Gastroesophageal sphincter (tissue), 4 donors: ENCODE results near the gene ATP8A1. TPM values are rescaled to one million over a fixed set of nuclear protein-coding genes. Genes with fewer than 3 reads are reported as not detected.

Experiments used
- ATAC-seq: fragments of 150-250 bp; one replicate; pipeline ENCODE4 v1.9.1; 2016; ENCODE audit warnings: mild to moderate bottlenecking, moderate library complexity
- H3K27ac ChIP-seq, 4 donors: fragments of 200-600 bp; sonication (generic) in 3 of 4; 1 replicate in 3 of 4; 2 replicates in 1 of 4; pipeline ENCODE4 v1.5.1; 2016 to 2019
- H3K27me3 ChIP-seq: fragments of 200-600 bp; sonication (generic); one replicate; pipeline ENCODE4 v1.5.1; 2019
- H3K36me3 ChIP-seq, 2 donors: fragments of 200-600 bp; sonication (generic); one replicate each; pipeline ENCODE4 v1.5.1; 2019; ENCODE audit warnings: control low read depth in 1 of 2
- H3K4me1 ChIP-seq, 3 donors: fragments of 200-600 bp; sonication (generic); 1 replicate in 2 of 3; 2 replicates in 1 of 3; pipeline ENCODE4 v1.5.1; 2016 to 2019; ENCODE audit warnings: control low read depth in 2 of 3
- H3K4me3 ChIP-seq, 2 donors: fragments of 200-600 bp; sonication (generic); one replicate each; pipeline ENCODE4 v1.5.1; 2019; ENCODE audit warnings: mild to moderate bottlenecking in 1 of 2, moderate library complexity in 1 of 2
- H3K9me3 ChIP-seq, 3 donors: fragments of 200-600 bp; sonication (generic); one replicate each; pipeline ENCODE4 v1.5.1; 2017 to 2019; ENCODE audit warnings: control low read depth in 2 of 3
- CTCF ChIP-seq, 4 experiments: fragments of 200-600 bp in 2 of 4; fragments of 450-650 bp in 2 of 4; sonication (generic) in 1 of 4; IDR thresholded peaks; one replicate each; pipeline ENCODE4 v1.5.1; 2017 to 2019; ENCODE audit warnings: antibody characterized with exemption in 4 of 4, mild to moderate bottlenecking in 2 of 4, moderate library complexity in 2 of 4
- EP300 ChIP-seq: sonication (generic); formaldehyde crosslinking; IDR thresholded peaks from one replicate; pipeline ENCODE4 v1.6.1; 2017; ENCODE audit warnings: antibody characterized with exemption, mild to moderate bottlenecking
- POLR2A ChIP-seq, 2 donors: fragments of 450-650 bp; IDR thresholded peaks; one replicate each; pipeline ENCODE4 v1.6.1; 2017; ENCODE audit warnings: antibody characterized with exemption in 2 of 2, mild to moderate bottlenecking in 2 of 2, moderate library complexity in 1 of 2
- POLR2AphosphoS5 ChIP-seq: sonication (generic); formaldehyde crosslinking; IDR thresholded peaks from one replicate; pipeline ENCODE4 v1.6.1; 2017; ENCODE audit warnings: antibody characterized with exemption
- WGBS, 2 donors: methylation state at CpG; one replicate each; pipeline ENCODE4 v1.1.5; 2018; ENCODE audit warnings: low coverage in 1 of 2; 5-methylcytosine and 5-hydroxymethylcytosine counted together
- total RNA-seq, 4 donors: library from RNA; depleted of rRNA; stranded (reverse); fragments of >200 nt; gene quantifications; one replicate each; pipeline ENCODE4 v1.1.0, GENCODE V29; 2016

ATP8A1 gene
- total RNA-seq, 4 donors from 2014 or later = 5.6 to 21.9 (median 8.9) TPM

GRCh38 chr4:42638993-42639392 lies 17.9 kb downstream of the ATP8A1 start:
- WGBS, 2 donors = 38 to 69% methylated on average over 2 to 3 of the region's 3 CpGs
- Histone ChIP-seq H3K4me1 (no peaks in the 10 kb centered on the region), H3K4me3 (no peak overlapping the region), H3K9me3 (no peaks in the 10 kb centered on the region), H3K27me3 (no peaks in the 10 kb centered on the region), H3K36me3 (no peaks in the 10 kb centered on the region), H3K27ac (no peak overlapping the region)
- no peak for TF ChIP-seq POLR2AphosphoS5
- no peak for TF ChIP-seq CTCF (IDR thresholded peaks at IDR 0.05)
- TF ChIP-seq EP300 = no peak
- no peak for TF ChIP-seq POLR2A (IDR thresholded peaks at IDR 0.05)
- no peak for ATAC-seq

GRCh38 chr4:42638321-42638720 lies 18.6 kb downstream of the ATP8A1 start:
- Histone ChIP-seq H3K36me3 (no peaks in the 10 kb centered on the region), H3K4me3 (no peak overlapping the region), H3K4me1 (no peaks in the 10 kb centered on the region), H3K9me3 (no peaks in the 10 kb centered on the region), H3K27me3 (no peaks in the 10 kb centered on the region), H3K27ac (no peak overlapping the region)
- 68 to 91% methylated on average over 4 to 5 of the region's 5 CpGs for WGBS, 2 donors
- ATAC-seq = no peak
- TF ChIP-seq POLR2AphosphoS5 = no peak
- no peak for TF ChIP-seq EP300
- no peak for TF ChIP-seq CTCF (IDR thresholded peaks at IDR 0.05)
- no peak for TF ChIP-seq POLR2A (IDR thresholded peaks at IDR 0.05)

- ATAC-seq = no peak
- TF ChIP-seq CTCF (IDR thresholded peaks at IDR 0.05) (no peak), POLR2AphosphoS5 (no peak), EP300 (no peak), POLR2A (IDR thresholded peaks at IDR 0.05) (no peak)
Observed at GRCh38 chr4:42637867-42638266, 19.0 kb downstream of the ATP8A1 start.

GRCh38 chr4:42637104-42637503 lies 19.8 kb downstream of the ATP8A1 start:
- no peaks in the 10 kb centered on the region for H3K27me3 ChIP-seq
- TF ChIP-seq POLR2A (IDR thresholded peaks at IDR 0.05) (no peak), EP300 (no peak), POLR2AphosphoS5 (no peak), CTCF (IDR thresholded peaks at IDR 0.05) (no peak)
- no peak for ATAC-seq
- H3K27ac ChIP-seq = no peak overlapping the region
- no peaks in the 10 kb centered on the region for H3K9me3 ChIP-seq
- no peak overlapping the region for H3K4me3 ChIP-seq
- WGBS, 2 donors = 89 to 100% methylated on average over 1 to 3 of the region's 3 CpGs
- H3K36me3 ChIP-seq = no peaks in the 10 kb centered on the region
- H3K4me1 ChIP-seq = no peaks in the 10 kb centered on the region

More at GRCh38 chr4:42637867-42638266, 19.0 kb downstream of the ATP8A1 start:
- Histone ChIP-seq H3K9me3 (no peaks in the 10 kb centered on the region), H3K27me3 (no peaks in the 10 kb centered on the region), H3K4me1 (no peaks in the 10 kb centered on the region), H3K27ac (no peak overlapping the region), H3K4me3 (no peak overlapping the region), H3K36me3 (no peaks in the 10 kb centered on the region)

GRCh38 chr4:42636645-42636949 lies 20.3 kb downstream of the ATP8A1 start:
- Histone ChIP-seq H3K4me1 (no peaks in the 10 kb centered on the region), H3K27ac (no peak overlapping the region), H3K4me3 (no peak overlapping the region), H3K9me3 (no peaks in the 10 kb centered on the region), H3K36me3 (no peaks in the 10 kb centered on the region), H3K27me3 (no peaks in the 10 kb centered on the region)
- 67 to 73% methylated on average over 1 to 3 of the region's 3 CpGs for WGBS, 2 donors
- TF ChIP-seq EP300 (no peak), POLR2AphosphoS5 (no peak), CTCF (IDR thresholded peaks at IDR 0.05) (no peak), POLR2A (IDR thresholded peaks at IDR 0.05) (no peak)
- ATAC-seq = no peak
